Left hindlimb (tissue), 1 donor: ENCODE measurements around the gene ASTE1.
"Not testable (repeated sequence)": the region's sequence is repeated elsewhere in the genome, so short reads cannot be mapped to it uniquely, and the experiment has no call there.

Experiments used
- DNase-seq: peaks from one replicate; pipeline ENCODE4 v3.0.0-alpha.2; 2018

Gene ASTE1

GRCh38 chr3:131008326-131008725 lies 18.3 kb downstream of the ASTE1 start:
- DNase-seq: no peak

GRCh38 chr3:131007782-131008181 lies 18.8 kb downstream of the ASTE1 start:
- no peak for DNase-seq

GRCh38 chr3:131007256-131007655 lies 19.4 kb downstream of the ASTE1 start:
- DNase-seq: no peak

- DNase-seq: no peak
Observed at GRCh38 chr3:131004603-131005002, 22.0 kb downstream of the ASTE1 start.

GRCh38 chr3:131001071-131001470 lies 25.6 kb downstream of the ASTE1 start:
- DNase-seq: no peak

DNA sequence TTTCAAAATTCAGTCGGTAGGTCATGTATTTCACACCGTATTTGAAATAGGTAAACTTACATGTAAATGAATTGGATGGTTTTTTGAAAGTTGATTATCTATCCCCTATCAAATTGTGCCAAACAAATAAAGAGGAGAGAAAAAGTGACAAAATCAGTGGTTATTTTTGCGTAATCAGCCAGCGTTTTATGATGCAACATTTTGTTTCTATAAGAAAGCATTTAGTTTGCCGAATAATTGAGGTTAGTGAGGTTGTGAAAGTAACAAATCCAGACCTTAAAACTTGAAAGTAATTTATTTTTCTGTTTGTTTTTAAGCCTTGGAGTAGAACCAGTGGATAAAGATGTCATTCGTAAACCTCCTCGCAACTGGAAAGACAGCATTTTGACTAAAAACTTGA lies 29.3 kb downstream of the ASTE1 start:
- no peak for DNase-seq

- no peak for DNase-seq
Observed at GRCh38 chr3:130992344-130992743, 34.3 kb downstream of the ASTE1 start.

DNA sequence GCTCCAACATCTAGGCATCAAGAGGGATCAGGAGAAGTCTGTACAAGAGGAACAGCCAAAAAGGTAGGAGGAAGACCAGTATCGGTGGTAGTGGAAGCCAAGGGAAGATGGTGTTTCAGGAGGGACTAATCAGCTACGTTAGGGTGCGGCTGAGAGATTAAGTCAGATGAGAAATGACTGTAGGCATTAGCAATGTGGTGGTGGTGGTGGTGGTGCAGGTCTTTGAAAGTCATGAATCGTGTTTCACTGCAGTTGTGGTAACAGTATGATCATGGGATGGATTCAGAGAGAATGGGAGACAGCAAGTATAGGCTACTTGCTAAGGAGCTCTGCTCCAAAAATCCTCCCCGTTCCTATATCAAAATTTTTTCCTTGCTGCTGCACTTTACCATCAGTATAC lies 35.5 kb downstream of the ASTE1 start:
- DNase-seq: no peak

- DNase-seq: no peak
Observed at GRCh38 chr3:130990282-130990681, 36.3 kb downstream of the ASTE1 start.

DNA sequence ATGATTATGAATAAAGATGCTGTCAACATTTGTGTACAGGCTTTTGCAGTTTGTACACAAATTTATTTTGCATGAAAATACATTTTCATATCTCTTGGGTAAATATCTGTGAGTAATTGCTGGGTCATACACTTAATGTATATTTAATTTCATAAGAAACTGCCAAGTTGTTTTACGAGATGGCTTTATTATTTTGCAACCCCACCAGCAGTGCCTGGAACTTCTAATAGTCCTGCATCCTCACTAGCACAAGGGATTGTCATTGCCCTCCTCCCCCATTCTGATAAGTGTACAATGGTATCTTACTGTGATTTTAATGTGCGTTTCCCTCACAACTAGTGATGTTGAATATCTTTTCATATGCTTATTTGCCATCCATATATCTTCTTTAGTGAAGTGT lies 45.2 kb downstream of the ASTE1 start:
- DNase-seq: no peak

- no peak for DNase-seq
Observed at GRCh38 chr3:130979117-130979516, 47.5 kb downstream of the ASTE1 start.

GRCh38 chr3:130976706-130977105 lies 49.9 kb downstream of the ASTE1 start:
- DNase-seq: no peak

GRCh38 chr3:130975251-130975650 lies 51.4 kb downstream of the ASTE1 start:
- DNase-seq: no peak

DNA sequence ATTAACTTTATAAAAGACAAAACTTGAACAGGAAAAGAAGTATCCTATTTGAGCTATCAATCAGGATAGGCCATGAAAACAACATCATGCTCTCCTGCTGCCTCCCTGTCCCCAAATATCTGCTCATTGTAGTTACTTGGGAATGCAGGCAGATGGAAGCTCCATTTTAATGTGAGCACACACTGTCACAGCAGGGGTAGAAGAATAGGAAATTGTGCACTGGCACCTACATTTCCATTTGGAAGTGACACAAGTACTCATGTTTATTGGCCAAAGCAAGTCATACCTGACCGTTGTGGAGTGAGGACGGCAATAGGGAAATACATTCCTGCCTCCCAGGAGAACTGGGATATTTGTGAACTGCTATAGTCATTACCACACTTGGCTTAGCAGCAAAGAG lies 52.4 kb downstream of the ASTE1 start:
- DNase-seq: no peak

GRCh38 chr3:130973406-130973805 lies 53.2 kb downstream of the ASTE1 start:
- no peak for DNase-seq

DNA sequence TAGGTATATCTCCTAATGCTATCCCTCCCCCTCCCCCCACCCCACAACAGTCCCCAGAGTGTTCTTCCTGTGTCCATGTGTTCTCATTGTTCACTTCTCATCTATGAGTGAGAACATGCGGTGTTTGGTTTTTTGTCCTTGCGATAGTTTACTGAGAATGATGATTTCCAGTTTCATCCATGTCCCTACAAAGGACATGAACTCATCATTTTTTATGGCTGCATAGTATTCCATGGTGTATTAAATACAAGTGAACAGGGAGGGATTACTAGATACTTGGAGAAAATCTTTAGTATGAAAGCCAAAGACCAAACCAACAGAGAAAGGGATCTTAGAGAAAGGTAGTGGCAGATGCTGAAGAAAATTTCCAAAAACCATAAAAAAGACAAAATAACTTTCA lies 54.0 kb downstream of the ASTE1 start:
- not testable (repeated sequence) for DNase-seq

GRCh38 chr3:130971208-130971607 lies 55.4 kb downstream of the ASTE1 start:
- no peak for DNase-seq

DNA sequence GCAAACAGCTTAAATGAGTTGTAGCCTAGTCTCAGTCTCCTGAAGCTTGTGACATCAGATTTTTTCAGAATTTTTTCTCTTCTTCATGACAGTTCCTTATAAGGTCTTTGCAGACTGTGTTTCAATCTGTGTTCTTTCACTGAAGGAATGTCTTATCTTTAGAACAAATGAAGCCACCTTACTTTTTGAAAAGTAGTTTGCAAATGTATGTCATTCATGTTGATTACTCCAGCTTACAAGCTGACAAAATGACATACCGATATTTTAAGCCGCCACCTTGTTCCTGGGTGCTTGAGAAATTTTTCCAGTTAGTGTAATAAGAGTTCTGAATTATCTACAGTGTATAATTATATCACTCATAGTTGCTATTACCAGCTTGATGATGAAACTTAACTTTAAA lies 57.0 kb downstream of the ASTE1 start:
- DNase-seq: no peak

- DNase-seq: no peak
Observed at GRCh38 chr3:130968221-130968620, 58.4 kb downstream of the ASTE1 start.

- DNase-seq: no peak
Observed at GRCh38 chr3:130967281-130967680, 59.3 kb downstream of the ASTE1 start.

DNA sequence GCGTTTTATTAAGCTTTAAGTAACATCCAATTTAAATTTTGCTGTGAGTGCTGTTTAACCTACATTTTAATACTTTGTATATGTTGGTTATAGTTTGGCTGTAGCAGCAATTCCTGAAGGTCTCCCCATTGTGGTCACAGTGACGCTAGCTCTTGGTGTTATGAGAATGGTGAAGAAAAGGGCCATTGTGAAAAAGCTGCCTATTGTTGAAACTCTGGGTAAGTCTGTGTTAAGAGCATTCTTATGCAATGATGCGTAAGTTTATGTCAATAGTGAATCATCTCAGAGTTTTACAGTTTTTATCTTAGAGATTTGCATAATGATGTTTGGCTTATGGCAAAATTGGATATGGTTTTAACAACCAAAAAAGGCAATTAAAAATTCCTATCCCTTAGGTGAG lies 62.7 kb downstream of the ASTE1 start:
- DNase-seq: no peak
